ENCODE measurements around the gene SRPX. TPM values are rescaled to one million over a fixed set of nuclear protein-coding genes. Genes with fewer than 3 reads are reported as not detected.

Gene SRPX
- total and polyA plus RNA-seq, 2 of the 13 experiments (the other 11 are each of a cell fraction or from before 2014, with no cell fraction given), result 0.30 TPM; not detected in 1

GRCh38 chrX:38236901-38237615, 16.4 kb upstream of the SRPX start:
- TF ChIP-seq ZNF292 (CRISPR knock-in tag; IDR thresholded peaks at IDR 0.05; ENCODE audit: borderline replicate concordance, low read depth), result no peak
- no peak for TF ChIP-seq CBX5 (CRISPR knock-in tag; IDR thresholded peaks at IDR 0.05; ENCODE audit: borderline replicate concordance)
- no peak for TF ChIP-seq ZNF44 (CRISPR knock-in tag; IDR thresholded peaks at IDR 0.05)
- TF ChIP-seq ZNF460 (CRISPR knock-in tag; IDR thresholded peaks at IDR 0.05; ENCODE audit: borderline replicate concordance), result no peak
- TF ChIP-seq, protein P1, sequence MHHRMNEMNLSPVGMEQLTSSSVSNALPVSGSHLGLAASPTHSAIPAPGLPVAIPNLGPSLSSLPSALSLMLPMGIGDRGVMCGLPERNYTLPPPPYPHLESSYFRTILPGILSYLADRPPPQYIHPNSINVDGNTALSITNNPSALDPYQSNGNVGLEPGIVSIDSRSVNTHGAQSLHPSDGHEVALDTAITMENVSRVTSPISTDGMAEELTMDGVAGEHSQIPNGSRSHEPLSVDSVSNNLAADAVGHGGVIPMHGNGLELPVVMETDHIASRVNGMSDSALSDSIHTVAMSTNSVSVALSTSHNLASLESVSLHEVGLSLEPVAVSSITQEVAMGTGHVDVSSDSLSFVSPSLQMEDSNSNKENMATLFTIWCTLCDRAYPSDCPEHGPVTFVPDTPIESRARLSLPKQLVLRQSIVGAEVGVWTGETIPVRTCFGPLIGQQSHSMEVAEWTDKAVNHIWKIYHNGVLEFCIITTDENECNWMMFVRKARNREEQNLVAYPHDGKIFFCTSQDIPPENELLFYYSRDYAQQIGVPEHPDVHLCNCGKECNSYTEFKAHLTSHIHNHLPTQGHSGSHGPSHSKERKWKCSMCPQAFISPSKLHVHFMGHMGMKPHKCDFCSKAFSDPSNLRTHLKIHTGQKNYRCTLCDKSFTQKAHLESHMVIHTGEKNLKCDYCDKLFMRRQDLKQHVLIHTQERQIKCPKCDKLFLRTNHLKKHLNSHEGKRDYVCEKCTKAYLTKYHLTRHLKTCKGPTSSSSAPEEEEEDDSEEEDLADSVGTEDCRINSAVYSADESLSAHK (CRISPR knock-in tag; IDR thresholded peaks at IDR 0.05; ENCODE audit: borderline replicate concordance), result no peak
- no peak for TF ChIP-seq ZSCAN25 (CRISPR knock-in tag; IDR thresholded peaks at IDR 0.05)
- TF ChIP-seq RARG (CRISPR knock-in tag; IDR thresholded peaks at IDR 0.05; ENCODE audit: low read depth), result no peak
- no peak for TF ChIP-seq ZFP36L2 (CRISPR knock-in tag; IDR thresholded peaks at IDR 0.05)
- TF ChIP-seq, protein P2, sequence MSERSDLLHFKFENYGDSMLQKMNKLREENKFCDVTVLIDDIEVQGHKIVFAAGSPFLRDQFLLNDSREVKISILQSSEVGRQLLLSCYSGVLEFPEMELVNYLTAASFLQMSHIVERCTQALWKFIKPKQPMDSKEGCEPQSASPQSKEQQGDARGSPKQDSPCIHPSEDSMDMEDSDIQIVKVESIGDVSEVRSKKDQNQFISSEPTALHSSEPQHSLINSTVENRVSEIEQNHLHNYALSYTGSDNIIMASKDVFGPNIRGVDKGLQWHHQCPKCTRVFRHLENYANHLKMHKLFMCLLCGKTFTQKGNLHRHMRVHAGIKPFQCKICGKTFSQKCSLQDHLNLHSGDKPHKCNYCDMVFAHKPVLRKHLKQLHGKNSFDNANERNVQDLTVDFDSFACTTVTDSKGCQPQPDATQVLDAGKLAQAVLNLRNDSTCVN (CRISPR knock-in tag; IDR thresholded peaks at IDR 0.05; ENCODE audit: borderline replicate concordance), result no peak
- TF ChIP-seq ZBTB20 (CRISPR knock-in tag; IDR thresholded peaks at IDR 0.05; ENCODE audit: borderline replicate concordance, low read depth), result no peak
- TF ChIP-seq SP140L (CRISPR knock-in tag; IDR thresholded peaks at IDR 0.05; ENCODE audit: borderline replicate concordance), result no peak
- TF ChIP-seq ZBTB7A (CRISPR knock-in tag; IDR thresholded peaks at IDR 0.05), result no peak
- no peak for TF ChIP-seq HBP1 (CRISPR knock-in tag; IDR thresholded peaks at IDR 0.05; ENCODE audit: low read depth)
- TF ChIP-seq ZNF431 (CRISPR knock-in tag; IDR thresholded peaks at IDR 0.05; ENCODE audit: borderline replicate concordance, low read depth), result no peak
- TF ChIP-seq ZNF124 (CRISPR knock-in tag; IDR thresholded peaks at IDR 0.05), result no peak
- no peak for TF ChIP-seq ATF3 (CRISPR knock-in tag; IDR thresholded peaks at IDR 0.05)
- TF ChIP-seq ZNF12 (CRISPR knock-in tag; IDR thresholded peaks at IDR 0.05), result no peak
- WGBS (ENCODE audit: low lambda C conversion rate), result 24% methylated on average over 6 of the region's 6 CpGs
- ChIA-PET POLR2A (no interaction called here), CTCF (ENCODE audit: low intra/inter-chr PET ratio, low total read pairs) (no interaction called here)
- no peaks in the 10 kb centered on the region for H3K4me1 ChIP-seq (ENCODE audit: insufficient read depth, low read length)
- H3K4me2 ChIP-seq (ENCODE audit: low read depth, low read length), result no peak overlapping the region
- no peak overlapping the region for H3K9ac ChIP-seq (ENCODE audit: insufficient read depth, low read depth, low read length)
- H3K27ac ChIP-seq (ENCODE audit: extremely low read length, insufficient read depth, low read length), result no peak overlapping the region
- no peaks in the 10 kb centered on the region for H3K36me3 ChIP-seq (replicated peaks in 1 of 2; ENCODE audit: control insufficient read depth in 1 of 2, insufficient read depth in 2 of 2, low read length in 2 of 2)
- no peak for FAIRE-seq
- H4K20me1 ChIP-seq (ENCODE audit: insufficient read depth, low read length), result no peaks in the 10 kb centered on the region
- H3K4me3 ChIP-seq (replicated peaks in 1 of 3; ENCODE audit: insufficient read depth in 1 of 3, low read depth in 2 of 3, low read length in 3 of 3), result no peak overlapping the region
- no peak for ATAC-seq
- no peak for DNase-seq (ENCODE audit: low spot score)
- no peaks in the 10 kb centered on the region for H3K9me3 ChIP-seq (ENCODE audit: low read length)
- no peaks in the 10 kb centered on the region for H3K79me2 ChIP-seq (ENCODE audit: insufficient read depth, low read length)
- no TSS peak for BruUV-seq (replicated peaks)
- intact Hi-C loops (cut with micrococcal nuclease; ENCODE audit: unreplicated experiment), result no loop called here
- in situ Hi-C loops (cut with HindIII; ENCODE audit: extremely low pct_ligation_motif_present, low pct_unique_long_range_greater_than_20kb), result no loop called here
- H2AFZ ChIP-seq (ENCODE audit: low read length), result no peak overlapping the region
- no peaks in the 10 kb centered on the region for H3K27me3 ChIP-seq (ENCODE audit: control insufficient read depth in 1 of 2, insufficient read depth in 2 of 2, low read length in 2 of 2)
